ENCODE data around the gene MCM8.

MCM8 gene

DNA sequence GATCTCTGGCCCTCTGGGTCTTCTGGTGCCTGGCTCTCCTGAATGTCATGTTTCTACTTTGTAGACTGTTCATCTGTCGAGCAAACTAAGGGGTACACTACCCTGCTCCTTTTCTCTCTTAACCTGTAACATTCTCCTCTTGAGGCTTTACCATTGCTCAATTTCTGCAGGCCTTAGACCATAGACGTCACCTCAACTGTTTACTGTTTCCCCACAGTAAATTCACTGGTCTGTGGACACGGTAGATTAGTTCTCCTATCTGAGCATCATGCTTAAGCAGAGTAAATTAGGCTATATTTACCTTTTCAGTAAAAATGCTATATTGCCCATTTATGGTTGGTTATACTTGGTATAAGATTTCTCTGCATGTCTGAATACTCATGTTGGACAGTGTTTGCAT is 40.5 kb downstream of the MCM8 start:
- TF ChIP-seq, protein P1, sequence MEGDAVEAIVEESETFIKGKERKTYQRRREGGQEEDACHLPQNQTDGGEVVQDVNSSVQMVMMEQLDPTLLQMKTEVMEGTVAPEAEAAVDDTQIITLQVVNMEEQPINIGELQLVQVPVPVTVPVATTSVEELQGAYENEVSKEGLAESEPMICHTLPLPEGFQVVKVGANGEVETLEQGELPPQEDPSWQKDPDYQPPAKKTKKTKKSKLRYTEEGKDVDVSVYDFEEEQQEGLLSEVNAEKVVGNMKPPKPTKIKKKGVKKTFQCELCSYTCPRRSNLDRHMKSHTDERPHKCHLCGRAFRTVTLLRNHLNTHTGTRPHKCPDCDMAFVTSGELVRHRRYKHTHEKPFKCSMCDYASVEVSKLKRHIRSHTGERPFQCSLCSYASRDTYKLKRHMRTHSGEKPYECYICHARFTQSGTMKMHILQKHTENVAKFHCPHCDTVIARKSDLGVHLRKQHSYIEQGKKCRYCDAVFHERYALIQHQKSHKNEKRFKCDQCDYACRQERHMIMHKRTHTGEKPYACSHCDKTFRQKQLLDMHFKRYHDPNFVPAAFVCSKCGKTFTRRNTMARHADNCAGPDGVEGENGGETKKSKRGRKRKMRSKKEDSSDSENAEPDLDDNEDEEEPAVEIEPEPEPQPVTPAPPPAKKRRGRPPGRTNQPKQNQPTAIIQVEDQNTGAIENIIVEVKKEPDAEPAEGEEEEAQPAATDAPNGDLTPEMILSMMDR (IDR thresholded peaks at IDR 0.05) = no peak

DNA sequence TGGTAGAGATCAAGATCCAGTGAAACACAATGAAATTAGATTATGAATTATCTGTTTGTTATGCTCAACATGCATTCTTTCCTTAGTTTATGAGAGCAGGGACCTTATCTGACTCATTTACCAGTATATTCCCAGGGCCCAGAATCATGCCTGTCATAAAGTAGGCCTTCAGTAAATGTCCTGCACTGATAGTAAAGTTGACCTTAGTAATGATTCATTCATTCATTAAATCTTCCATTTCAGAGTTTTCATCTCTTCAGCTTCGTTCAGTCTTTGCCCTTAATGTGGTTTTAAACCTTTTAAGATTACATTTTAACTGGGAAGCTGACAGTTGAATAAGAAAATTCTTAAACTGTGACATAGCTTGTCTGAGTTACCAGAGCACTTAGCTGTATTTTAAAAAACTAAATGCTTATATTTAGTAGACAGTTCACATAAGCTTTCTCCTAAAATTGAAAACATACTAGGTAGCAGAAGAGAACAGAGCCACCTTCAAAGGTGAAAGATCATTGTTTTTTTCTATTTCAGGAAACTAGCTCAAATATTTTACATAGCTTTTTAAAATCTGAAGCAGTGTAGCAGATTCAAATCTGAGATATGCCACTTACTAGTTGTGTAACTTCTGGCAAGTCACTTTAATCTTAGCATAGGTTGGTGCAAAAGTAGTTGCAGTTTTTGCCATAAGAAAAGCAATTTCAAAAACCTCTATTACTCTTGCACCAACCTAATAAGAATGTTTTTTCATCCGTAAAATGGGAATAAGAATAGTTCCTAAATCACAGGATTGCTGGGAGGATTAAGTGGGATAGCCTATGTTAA is 41.4 kb downstream of the MCM8 start:
- TF ChIP-seq, protein P1 (IDR thresholded peaks at IDR 0.05) = no peak

DNA sequence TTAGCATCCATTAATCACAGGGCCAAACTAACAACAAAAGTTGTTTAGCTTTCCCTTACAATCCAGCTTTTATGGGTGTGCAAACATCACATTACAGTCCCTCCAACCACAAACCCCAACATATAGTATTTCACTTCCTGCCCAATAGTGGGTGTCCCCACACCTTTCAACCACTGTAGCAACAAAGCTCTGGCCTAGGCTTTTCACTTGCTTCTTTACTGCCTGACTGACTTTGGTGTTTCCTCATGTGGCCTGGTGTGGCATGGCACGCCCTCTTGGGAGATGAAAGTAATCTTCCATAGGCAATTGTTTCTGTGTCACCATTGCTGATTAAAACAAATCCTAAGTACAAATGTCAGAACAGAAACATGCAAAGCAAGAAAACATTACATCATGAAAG is 46.3 kb downstream of the MCM8 start:
- TF ChIP-seq, protein P1 (IDR thresholded peaks at IDR 0.05) = no peak

DNA sequence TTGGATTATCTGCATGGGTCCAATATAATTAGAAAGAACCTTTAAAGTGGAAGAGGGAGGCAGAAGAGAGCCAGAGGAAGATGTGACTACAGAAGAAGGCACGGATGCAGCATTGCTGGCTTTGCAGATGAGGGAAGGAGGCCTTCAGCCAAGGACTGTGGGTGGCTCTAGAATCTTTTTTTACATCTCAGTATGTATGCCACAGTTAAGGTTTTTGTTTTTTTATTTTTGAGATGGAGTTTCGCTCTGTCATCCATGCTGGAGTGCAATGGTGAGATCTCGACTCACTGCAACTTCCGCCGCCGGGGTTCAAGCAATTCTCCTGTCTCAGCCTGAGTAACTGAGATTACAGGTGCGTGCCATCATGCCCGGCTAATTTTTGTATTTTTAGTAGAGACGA is 49.3 kb downstream of the MCM8 start:
- TF ChIP-seq, protein P1 (IDR thresholded peaks at IDR 0.05) = no peak

DNA sequence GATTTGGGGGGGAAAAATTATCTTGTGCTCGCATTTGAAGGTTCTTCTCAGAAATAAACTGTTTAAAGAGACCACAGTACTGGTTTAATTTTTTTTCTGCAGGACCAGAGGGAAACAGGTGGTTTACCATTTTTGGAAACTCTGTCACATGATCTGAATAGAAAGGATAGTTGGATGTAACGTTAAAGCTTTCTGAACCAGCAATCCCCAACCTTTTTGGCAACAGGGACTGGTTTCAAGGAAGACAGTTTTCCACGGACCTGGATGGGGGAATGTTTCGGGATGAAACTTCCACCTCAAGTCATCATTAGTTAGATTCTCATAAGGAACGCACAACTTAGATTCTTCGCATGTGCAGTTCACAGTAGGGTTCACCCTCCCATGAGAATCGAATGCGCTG is 50.4 kb downstream of the MCM8 start:
- TF ChIP-seq, protein P1 (IDR thresholded peaks at IDR 0.05) = no peak

DNA sequence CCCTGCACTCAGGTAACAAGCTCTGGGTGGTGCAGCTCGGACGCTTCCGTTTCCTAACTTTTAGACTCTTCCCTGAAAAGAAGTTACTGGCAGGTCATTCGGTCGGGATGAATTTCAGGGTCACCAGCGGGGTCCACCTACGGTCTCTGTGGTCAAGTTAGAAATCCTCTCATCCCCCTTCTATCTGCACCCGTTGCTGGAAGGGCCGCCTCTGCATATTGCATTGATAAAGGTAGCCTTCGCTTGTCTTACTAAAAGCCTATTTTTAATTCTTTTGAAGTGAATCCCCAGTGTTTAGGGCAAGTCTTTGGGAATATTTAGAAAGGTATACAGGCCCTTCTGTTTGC is 56.1 kb downstream of the MCM8 start:
- TF ChIP-seq, protein P1 (IDR thresholded peaks at IDR 0.05) = no peak

DNA sequence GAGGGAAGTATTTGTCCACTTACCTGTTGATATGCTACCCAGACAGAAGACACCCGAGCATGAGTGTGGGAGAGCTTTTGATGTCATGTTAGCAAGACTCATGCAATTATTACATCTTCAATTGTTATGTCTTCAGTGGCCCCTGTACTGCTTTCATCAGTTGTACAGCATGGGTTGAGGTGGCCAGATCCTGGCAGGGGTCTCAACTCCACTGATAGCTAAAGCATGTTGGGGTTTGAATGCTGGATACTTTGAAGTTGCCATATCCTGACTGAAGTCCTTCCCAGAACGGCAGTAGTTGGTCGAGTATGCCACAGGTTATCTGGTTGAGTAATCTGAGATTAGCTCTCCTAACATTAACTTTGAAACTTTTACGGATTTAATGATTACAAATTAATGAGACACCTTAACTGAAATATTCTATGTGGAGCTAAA is 56.7 kb downstream of the MCM8 start:
- TF ChIP-seq, protein P1 (IDR thresholded peaks at IDR 0.05) = no peak

All from LNCAP (cell line).